Measurements from ENCODE around the gene STK32C.

STK32C gene

DNA sequence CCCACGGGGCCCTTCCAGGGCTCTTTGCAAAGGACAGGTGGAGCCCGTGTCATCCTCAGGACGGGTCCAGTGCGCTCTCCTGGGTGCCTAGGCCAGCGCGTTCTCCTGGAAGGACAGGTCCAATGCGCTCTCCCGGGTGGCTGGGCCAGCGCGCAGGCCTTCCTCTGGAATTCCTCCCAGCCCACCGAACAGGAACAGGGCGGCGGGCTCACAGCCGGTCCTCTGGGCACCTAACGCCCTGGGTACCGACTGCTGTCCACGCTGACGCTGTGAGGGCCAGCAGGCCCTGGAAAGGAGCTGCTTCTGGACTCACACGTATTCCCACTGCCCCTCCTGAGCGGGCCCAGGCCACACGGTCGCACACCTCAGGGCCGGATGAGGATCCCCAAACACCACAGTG lies 49.3 kb downstream of the STK32C start:
- FAIRE-seq (no peak), DNase-seq (ENCODE audit: insufficient read length, low spot score) (no peak)
- TF ChIP-seq, protein P1, sequence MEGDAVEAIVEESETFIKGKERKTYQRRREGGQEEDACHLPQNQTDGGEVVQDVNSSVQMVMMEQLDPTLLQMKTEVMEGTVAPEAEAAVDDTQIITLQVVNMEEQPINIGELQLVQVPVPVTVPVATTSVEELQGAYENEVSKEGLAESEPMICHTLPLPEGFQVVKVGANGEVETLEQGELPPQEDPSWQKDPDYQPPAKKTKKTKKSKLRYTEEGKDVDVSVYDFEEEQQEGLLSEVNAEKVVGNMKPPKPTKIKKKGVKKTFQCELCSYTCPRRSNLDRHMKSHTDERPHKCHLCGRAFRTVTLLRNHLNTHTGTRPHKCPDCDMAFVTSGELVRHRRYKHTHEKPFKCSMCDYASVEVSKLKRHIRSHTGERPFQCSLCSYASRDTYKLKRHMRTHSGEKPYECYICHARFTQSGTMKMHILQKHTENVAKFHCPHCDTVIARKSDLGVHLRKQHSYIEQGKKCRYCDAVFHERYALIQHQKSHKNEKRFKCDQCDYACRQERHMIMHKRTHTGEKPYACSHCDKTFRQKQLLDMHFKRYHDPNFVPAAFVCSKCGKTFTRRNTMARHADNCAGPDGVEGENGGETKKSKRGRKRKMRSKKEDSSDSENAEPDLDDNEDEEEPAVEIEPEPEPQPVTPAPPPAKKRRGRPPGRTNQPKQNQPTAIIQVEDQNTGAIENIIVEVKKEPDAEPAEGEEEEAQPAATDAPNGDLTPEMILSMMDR (IDR thresholded peaks at IDR 0.05; ENCODE audit: insufficient read depth, missing control alignments), result no peak

DNA sequence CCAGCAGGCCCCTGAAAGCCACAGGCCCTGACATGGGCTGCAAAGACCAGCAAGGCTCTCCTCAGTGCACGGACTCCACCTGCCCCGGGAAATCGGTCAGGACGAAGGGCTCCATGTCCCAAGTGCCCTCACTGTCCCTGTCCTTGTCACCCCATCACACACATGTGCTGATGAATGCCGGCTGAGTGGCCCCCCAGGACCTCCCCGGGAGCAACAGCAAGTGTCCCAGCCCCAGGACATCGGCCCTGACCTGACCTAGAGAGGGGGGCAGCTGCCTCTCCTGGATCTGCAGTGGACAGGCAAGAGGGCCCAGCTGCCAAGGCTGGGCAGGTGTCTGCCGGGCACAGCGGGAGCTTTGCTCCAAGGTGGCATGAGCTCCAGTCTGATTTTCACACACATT lies 49.8 kb downstream of the STK32C start:
- FAIRE-seq (no peak), DNase-seq (ENCODE audit: insufficient read length, low spot score) (no peak)
- TF ChIP-seq, protein P1 (IDR thresholded peaks at IDR 0.05; ENCODE audit: insufficient read depth, missing control alignments), result no peak

DNA sequence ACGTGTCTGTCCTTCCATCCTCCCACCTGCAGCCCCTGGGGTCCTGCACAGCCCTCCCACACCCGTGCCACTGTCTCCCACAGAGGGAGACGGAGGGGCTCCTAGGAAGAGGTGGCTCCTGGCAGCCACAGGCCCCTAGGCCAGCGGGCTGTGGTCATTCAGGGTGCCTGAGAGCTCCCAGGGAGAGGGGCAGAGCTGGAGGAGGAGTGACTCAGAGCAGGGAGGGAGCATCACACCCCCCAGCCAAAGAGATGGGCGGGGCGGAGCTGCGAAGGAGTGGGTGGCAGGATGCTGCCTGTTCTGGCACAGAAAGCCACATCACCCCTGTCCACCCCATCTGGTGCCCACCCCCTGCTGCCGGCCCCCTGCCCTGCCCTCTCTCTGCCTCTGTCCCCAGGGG lies 50.5 kb downstream of the STK32C start:
- TF ChIP-seq, protein P1 (IDR thresholded peaks at IDR 0.05; ENCODE audit: insufficient read depth, missing control alignments), result no peak
- DNase-seq (ENCODE audit: insufficient read length, low spot score), result no peak
- no peak for FAIRE-seq

DNA sequence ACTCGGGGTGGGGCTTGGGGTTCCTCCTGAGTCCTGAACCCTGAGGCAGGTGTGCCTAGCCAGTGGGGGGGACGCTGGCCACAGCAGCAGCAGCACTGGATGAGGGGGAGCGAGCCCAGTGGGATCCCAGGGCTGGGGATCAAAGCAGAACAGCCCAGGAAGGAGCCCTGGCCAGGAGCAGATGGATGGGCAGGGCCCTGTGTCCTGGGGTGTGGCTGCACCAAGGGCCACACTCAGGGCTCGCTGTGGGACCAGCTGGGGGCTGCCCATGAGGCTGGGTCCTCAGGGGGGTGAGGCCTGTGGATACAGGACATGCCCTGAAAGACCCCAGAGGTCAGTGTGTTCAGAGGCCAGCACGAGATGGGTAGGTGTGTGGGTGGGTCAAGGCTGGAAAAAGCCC lies 50.9 kb downstream of the STK32C start:
- FAIRE-seq (no peak), DNase-seq (ENCODE audit: insufficient read length, low spot score) (no peak)
- TF ChIP-seq, protein P1 (IDR thresholded peaks at IDR 0.05; ENCODE audit: insufficient read depth, missing control alignments), result no peak

DNA sequence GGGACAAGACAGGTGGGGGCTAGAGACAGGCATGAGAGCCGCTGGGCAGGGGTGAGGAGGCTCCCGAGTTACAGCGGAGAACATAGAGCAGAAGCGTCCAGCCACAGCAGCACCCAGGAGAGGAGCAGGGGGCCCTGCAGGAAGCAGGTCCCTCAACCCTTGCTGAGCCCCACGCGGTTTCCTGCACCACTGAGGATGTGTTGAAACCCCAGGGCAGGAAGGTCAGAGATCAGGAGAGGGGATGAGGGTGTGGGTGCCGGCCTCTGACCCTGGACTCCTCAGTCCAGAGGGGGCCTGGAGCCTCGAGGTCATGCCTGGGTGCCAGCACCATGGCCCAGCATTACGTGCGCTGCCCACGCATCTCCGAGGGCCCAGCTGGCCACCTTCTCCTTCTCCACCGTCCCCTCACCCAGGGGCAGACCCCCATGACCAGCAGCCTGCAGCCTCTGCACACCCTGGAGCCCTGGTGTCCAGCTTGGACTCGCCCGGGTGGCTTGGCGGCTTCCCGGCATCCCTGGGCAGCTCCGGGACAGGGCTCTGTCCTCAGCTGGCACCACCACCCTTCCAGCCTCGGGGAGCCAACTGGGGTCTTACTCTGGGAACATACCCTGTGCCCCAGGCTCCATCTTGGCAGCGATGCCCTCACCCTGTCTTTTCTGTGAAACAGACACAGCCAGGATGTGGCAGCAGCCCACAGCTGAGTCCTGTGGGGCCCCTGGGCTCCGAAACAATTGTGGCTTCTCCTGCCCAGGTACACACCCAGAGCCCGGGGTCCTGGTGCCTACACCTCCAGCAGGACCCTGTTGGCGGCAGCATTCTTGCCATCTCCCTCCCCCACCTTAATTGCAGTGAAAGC lies 52.0 kb downstream of the STK32C start:
- TF ChIP-seq, protein P1 (IDR thresholded peaks at IDR 0.05; ENCODE audit: insufficient read depth, missing control alignments), result no peak
- FAIRE-seq (no peak), DNase-seq (ENCODE audit: insufficient read length, low spot score) (no peak)

DNA sequence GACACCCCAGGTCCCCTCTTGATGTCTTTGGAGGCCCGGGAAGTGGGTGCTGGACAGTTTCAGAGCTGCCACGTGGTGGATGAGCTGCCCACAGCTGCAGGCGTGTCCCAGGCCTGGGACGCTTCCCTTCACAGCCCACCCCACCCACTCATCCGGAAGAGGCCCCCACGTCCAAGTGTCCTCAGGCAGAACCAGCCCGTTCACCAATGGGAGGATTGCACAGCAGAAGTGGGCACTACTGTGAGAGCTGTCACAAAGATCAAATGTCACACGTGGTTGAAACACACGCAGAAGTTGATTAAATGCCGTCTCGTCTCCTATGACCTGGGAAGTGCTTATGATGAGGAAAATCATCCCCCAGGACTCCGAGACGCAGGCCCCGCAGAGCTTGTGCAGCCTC lies 52.9 kb downstream of the STK32C start:
- no peak for FAIRE-seq
- TF ChIP-seq, protein P1 (IDR thresholded peaks at IDR 0.05; ENCODE audit: insufficient read depth, missing control alignments), result no peak
- no peak for DNase-seq (ENCODE audit: insufficient read length, low spot score)

DNA sequence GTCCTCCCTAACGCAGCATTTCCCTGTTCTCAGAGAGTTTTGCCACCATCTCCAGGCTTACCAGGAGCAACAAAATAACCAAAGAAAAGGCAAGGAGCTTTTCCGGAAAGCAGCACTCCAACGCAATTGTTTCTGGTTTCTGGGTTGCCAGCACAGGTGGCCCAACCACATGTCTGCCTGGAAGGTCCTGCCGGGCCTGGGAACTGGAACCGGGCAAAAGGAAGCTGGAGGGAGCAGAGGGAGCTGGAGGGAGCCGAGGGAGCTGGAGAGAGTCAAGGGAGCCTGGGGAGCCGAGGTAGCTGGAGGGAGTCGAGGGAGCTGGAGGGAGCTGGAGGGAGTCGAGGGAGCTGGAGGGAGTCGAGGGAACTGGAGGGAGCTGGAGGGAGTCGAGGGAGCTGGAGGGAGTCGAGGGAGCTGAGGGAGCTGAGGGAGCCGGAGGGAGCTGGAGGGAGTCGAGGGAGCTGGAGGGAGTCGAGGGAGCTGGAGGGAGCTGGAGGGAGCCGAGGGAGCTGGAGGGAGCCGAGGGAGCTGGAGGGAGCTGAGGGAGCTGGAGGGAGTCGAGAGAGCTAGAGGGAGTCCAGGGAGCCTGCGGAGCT lies 54.6 kb downstream of the STK32C start:
- FAIRE-seq, result no peak
- DNase-seq (ENCODE audit: insufficient read length, low spot score), result no peak
- TF ChIP-seq, protein P1 (IDR thresholded peaks at IDR 0.05; ENCODE audit: insufficient read depth, missing control alignments), result no peak
